GM04503 (cell line): ENCODE results near the gene DIP2B.

Source experiments
- DNase-seq: peaks from one replicate; pipeline ENCODE4 v3.0.0-alpha.2; 2012; ENCODE audit warnings: low read depth

The DIP2B gene

DNA sequence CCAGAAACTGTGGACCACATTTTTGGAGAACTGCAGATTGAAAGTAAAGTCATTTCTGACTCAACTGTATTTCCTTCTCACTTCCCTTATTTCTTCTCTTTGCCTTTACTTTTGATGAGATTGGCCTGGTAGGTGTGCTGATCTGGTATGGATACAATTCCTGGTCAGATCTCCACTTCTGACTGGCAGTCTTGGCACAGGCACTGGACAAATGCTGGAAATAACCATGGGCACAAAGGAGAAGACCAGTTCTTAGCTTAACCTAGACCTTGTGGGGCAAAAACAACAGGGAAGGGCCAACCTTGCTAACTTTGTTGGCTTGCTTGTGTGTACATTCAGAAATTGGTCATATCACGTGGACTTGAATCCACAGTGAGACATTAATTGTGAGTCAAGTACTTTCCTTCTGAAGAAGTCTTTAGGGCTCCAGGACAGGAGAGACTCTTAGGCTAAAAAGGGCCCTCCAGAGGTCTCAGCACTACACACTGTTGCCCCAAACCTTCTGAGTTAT, 75.0 kb downstream of the DIP2B start:
- no peak for DNase-seq

DNA sequence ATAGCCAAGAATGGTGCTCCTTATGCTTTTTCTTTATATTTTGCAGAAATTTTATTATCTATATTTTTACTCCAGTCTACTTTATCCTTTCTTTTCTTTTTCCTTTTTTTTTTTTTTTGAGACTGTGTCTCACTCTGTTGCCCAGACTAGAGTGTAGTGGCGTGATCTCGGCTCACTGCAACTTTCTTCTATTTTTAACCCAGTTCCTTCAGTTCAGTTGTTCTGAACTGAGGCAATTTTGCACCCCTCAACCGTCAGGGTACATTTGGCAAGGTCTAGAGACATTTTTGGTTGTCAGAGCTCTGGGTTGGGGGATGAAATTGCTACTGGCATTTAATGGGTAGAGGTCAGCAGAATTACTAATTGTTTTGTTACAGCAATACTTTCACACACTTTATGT, 75.7 kb downstream of the DIP2B start:
- no peak for DNase-seq

DNA sequence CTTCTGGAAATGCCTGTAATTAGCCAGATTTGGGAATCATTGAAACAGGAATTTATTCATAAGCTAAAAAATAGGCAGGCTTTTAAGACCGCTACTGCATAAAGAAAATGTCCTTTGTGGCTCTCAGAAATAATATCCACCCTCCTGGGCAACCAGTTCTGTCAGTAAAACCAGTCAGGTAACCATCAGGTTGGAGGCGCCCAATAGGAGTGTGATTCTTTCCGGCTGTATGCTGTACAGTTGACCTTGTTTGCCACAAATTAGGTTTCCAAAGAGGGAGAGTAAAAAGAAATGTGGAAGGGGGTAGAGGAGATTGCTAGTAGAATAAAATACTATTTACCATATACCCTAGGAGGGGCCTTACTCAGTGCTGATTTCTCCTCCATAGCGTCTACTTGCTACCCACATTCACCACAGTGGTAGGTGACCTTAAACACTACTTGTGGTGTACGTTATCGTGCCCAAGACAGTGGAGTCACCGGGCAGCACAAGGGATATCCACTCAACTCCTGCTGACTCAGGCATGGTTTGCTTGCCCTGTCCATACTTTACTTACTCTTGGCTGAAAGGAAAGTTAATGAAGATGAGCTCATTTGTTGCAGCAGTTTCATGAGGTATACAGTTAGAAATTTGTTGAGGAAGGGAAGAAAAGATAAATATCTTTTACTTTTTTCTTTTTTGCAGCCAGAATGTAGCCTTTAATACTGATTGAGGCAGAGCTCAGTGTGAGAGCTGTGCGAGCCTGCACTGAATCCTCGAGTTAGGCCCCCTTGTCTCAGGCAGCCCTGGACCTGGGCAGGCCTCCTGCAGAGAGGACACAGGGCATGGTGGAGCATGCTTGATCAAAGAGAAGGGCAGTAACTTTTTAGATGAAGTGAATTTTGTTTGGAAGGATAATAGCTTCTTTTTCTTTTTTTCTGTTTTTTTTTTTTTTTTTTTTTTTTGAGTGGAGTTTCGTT, 76.7 kb downstream of the DIP2B start:
- DNase-seq: peak; percentile 44

DNA sequence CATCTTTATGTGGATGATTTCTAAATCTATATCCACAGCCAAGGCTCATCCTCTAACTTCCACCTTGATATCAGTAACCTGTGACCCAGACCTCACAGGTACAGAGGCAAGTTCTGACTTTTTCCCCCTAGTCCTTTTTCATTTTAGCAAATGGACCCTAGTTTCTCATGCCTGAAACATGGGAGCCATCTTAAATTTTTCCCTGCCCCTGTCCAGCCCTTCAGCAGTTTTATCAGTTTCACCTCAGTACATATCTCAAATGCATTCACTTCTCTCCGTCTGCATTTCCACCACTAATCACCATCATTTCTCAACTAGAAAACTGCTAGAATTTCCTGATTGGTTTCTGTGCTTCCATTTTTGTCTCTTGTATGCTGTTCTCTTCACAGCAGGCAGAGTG, 79.3 kb downstream of the DIP2B start:
- DNase-seq: no peak

DNA sequence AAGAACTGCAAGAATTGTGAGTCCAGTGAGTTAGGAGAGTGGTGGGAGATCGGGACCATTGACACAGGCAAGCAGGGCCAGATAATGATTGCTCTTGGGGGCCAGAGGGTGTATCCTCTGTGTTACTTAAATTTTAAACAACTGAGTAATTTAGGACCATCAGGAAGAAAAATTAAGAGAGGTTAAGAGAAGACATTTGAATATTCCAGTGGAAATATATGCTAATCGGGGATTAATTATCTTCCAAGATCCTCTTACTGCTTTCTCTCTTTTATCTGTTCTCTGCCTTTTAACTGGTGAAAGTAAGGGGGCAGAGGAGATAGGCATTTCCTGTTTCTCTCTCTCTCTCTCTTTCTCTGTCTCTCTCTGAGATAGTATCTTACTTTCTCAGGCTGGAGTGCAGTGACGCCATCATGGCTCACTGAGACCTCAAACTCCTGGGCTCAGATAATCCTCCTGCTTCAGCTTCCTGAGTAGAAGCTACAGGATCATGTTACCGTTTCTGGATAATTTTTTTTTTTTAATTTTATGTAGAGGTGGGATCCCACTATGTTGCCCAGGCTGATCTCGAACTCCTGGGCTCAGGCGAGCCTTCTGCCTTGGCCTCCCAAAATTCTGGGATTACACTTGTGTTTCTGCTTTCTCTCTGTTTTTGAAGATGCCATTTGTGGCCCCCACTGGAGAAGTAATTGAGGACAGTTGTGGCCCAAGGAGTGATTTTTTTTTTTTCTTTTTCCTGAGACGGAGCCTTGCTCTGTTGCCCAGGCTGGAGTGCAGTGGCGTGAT, 85.1 kb downstream of the DIP2B start:
- peak; percentile 50 for DNase-seq

DNA sequence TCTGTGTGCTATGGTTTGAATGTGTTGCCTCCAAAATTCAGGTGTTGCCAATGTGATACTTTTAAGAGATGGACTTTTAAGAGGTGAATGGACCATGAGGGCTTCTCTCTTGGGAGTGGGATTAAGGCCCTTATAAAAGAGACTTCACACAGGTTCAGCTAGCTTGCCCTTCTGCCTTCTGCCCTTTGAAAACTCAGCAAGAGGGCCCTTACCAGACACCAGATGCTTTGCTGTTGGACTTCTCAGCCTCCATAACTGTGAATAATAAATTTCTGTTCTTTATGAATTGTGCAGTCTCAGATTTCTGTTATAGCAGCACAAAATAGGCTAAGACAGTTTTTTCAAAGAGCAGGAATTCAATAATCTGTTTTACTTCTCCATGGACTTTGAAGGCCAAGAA, 86.1 kb downstream of the DIP2B start:
- no peak for DNase-seq

DNA sequence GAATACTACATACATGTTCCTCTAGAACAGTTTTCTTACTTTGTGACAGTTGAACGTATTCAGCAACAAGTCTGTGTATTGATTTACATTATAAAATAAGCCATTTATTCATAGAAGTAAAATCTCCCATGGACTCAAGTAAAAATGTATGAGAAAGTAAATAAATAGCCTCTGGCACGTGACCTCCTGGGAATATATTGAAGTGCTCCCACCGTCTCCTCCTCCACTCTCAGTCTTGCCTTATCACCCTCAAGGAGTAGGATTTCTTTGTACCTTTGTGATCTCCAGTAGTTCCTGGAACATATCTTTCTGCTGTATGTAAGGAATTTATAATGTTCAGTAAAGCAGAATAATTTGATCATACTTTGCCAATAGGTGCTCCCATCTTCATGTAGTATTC, 90.9 kb downstream of the DIP2B start:
- DNase-seq: no peak

DNA sequence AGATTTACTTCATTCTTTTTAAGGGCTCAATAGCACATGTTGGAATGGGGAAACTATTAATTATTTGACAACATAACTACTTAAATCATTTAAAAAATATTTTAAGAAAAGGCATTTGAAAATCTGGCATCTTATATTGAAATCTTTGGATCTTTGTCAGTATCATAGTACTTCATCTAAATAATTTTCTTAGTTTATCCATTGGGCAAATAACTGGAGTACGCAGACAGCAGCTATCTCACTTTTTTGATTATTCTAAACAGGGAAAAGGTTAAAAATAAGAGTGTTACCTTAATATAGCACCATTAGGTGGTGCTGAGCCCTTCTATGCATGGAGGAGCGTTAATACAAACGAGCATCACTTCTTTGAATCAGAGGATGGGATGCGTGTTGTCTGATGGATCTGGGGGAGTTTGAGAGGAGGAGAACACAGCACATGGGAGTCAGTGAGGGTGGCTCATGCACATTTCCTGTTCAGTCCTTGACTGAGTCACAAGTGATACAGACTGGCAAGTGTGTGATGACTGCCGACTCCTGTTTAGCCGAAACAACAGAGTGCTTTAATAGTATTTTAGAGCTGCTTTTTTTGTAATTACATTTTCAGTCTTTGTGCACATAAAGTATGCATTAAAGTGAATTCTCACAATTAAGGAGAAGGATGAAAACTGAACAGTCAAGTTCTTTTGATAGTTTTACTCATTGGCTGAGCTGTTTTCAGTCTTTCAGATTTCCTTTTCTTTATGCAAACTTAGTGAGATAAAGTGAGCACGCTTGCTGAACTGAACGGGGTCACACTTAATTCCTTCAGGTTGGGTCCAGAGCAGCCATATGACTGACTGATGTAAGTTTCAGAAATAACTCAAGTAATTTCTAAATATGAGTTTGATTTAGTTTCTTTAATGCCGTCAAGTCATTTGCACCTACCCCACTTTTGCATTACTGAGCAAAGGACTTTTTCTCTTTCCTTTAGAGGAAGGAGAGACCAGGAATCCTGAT, 92.7 kb downstream of the DIP2B start:
- DNase-seq: no peak

DNA sequence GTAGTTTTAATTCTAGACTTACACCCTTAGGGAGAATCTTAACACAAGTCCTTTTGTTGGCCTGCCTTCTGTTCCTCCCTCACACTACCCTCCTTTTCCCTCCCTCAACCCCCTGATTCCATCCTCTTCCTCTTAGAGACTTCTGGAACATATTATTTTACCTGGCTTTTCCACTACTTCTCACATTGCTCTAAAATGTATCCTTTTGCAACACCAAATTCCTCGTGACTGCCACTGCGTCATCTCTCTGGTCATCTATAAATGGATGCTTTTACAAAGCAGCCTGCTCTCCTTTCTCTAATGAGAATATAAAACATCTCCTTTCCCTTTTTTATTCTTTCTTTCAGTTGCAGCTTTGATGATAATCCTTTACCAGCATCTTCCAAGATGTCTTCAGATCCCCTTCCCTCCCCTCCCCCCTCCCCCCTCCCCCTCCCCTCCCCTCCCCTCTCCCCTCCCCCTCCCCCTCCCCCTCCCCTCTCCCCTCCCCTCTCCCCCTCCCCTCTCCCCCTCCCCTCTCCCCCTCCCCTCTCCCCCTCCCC, 93.6 kb downstream of the DIP2B start:
- DNase-seq: no peak

DNA sequence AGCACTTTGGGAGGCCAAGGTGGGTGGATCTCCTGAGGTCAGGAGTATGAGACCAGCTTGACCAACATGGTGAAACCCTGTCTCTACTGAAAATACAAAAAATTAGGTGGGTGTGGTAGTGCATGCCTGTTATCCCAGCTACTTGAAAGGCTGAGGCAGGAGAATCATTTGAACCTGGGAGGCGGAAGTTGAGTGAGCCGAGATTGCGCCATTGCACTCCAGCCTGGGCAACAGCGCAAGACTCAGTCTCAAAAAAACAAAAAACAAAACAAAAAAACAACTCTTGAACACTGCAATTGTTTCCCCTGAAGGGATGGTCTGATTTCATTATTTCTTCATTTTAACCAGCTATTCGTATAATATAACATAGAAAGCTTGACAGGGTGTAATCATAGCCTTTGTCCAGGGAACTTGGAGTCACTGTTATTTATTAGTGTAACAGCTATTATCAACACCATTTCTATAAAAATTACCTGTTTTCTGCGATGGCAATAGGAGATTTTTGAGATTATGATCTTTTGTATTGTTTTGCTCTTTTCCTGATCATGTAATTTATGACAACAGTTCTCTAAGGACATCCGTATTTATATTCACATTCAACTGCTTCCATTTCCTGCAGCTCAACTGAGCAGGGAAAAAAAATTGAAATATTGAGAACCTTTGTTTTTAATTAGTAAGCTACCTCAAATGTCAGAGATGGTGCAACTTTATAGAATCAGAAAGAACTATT, 94.7 kb downstream of the DIP2B start:
- DNase-seq: no peak

DNA sequence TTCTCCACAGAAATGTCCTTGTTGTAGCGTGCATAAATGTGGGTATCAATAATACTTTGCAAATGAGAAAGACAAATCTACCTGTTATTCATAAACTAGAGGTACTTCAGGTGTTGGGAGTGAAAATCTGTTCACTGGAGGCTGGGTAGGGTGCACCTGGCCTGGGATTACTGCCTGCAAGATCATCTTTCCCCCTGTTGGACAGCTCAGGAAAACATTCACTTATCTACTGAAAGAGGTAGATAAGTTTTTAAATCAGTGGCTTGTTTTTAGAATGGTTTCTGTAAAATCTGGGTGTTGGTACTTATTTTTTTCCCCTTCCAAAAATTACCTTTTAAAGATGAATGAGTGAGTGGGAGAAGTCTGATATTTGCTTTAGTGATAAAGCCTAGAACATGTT, 95.6 kb downstream of the DIP2B start:
- no peak for DNase-seq

DNA sequence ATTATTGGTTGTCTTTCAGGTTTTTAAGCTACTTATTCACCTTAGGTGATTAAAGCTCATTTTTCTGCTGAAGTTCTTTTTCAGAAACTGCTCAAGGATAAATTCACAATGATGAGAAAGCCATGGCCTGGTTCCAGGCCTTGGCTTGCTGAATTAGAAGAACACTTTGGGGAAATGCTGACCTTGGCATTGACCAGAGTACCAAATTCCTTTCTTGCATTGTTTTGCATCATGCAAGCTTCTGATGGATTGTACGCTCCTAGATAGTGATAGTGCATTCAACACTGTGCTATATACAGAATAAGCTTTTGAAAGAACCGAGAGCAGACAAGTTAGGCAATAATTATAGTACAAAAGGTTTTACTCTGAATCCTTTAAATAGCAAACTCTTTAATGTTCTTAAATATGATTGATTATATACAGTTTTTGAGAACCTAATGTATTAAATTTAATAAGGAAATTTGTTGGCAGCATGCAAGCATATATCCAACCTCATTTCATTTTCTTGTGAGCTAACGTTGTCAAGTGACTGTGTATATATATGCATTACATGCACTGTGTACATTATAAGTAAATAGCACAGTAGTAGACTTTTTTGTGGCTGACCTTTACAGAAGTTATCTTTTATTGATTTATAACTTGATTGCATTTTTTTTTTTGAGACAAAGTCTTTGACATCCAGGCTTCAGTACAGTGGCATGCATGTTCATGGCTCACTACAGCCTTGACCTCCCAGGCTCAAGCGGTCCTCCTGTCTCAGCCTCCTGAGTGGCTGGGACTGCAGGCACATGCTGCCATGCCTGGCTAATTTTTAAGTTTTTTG, 99.2 kb downstream of the DIP2B start:
- DNase-seq: no peak

DNA sequence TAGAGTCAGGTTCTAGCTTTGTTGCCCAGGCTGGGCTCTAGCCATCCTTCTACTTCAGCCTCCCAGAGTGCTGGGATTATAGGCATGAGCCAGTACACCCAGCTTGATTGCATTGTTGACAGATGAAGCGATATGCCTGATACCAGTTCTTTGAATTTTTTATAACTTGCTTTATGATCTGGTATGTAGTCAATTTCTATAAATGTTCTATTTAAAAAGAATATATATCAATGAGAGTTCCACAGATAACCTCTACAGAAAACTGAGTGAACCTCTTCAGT, 99.8 kb downstream of the DIP2B start:
- no peak for DNase-seq

DNA sequence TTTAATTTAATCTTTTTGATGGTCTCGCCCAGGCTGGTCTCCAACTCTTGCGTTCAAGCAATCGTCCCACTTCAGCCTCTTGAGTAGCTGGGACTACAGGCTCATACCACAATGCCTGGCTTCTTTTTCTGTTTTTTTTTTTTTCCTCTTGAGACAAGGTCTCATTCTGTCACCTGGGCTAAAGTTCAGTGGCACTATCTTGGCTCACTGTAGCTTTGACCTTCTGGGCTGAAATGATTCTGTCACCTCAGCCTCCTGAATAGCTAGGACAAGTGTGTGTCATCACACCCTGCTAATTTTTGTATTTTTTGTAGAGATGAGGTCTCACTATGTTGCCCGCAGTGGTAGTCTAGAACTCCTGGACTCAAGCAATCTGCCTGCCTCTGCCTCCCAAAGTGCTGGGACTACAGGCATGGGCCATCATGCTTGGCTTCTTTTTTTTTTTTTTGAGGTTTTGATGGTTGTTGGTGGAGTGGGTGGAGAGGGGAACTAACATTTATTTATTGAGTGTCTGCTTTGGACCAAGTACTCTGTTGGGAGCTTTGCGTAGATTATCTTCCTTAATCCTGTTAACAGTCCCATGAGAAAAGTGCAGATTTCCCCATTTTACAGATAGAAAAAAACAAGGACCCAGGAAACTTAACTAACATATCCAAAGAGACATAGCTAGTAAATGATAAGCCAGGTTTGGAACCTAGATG, 102.0 kb downstream of the DIP2B start:
- DNase-seq: no peak

DNA sequence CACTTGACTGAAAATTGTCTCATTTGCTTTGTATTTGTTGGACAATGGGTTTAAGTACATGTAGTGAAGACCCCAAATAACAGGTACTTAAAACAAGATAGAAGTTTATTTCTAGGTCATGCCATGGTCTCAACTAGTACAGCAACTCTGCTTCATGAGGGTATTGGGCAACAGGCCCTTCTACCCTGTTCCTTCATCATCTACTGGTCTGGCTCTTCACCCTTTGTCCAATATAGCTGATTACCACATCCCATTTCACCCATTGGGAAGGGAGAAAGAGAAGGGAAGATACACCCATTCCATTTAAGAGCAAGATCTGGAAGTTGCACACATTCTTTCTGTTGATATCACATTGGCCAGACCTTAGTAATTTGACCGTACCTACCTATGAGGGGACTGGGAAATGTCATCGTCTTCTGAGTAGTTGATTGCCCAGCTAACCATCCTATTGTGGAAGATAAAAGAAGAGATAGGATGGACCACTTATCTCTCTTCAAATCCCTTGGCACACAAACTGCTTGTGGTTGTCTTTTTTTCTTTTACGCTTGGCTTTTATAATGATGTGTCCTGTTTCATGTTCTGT, 104.6 kb downstream of the DIP2B start:
- DNase-seq: no peak

DNA sequence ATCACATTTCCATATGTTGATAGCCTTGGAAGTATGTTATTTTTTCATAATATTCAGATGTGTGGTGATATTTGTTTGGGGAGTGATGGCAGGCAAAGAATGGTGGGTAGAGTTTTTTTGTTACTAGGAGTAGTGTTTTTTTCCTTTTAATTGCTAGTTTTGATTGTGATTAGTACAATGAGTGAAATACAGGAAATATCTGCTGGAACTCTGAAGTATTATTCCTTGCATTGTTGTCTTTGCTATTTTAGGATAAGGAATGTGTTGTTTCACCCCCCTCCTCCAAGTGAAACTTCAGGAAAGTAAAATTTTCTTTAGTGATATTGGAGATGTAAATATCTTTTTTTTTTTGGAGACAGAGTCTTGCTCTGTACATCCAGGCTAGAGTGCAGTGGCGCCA, 105.4 kb downstream of the DIP2B start:
- no peak for DNase-seq

DNA sequence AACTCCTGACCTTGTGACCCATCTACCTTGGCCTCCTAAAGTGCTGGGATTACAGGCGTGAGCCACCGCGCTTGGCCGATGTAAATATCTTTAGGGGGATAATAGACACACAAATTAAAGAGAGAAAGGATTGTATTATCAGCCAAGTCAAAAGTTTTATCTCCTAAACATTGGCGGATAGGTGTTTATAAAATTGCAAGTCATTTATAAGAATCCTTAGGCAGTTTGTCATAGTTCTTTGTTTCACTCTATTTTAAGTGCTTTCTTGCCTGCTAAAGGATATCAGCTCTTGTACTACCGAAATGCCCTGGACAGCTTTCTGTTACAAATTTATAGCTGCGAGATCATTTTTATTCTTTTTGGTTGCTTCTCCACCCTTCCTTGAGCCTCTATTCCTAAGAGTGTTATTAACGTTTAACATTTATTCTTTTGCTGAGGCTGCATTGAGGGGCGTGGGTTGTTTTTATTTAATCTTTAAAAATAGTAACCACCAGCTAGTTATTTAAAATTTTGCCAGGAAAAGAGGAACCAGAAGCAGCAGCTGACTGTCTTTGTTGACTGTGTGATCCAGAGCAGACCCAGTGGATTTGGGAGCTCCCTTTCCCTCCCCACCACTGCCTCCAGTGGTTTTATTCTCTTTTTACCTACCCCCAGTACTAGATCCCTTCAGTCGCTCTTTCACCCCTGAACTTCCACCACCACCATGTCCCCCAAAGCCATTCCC, 106.4 kb downstream of the DIP2B start:
- no peak for DNase-seq

DNA sequence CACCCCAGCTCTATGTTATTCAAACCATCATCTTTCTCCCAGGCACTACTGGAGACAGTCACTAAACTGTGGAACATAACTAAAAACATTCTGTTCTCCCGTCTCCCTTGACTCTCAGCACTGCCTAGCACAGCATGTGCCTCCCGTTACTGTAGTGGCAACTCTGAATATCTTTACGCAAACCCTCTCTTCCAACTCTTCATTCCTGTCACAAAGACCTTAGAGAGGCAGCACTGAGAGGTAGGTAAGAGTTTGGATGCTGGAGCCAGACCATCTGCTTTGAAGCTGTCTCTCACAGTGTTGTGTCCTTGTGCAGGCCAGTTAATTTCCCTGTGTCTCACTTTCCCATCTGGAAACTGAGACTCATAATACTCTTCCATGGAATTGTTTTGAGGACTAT, 108.1 kb downstream of the DIP2B start:
- no peak for DNase-seq
